ENCODE data around the gene AVL9. TPM values are rescaled to one million over a fixed set of nuclear protein-coding genes. Genes with fewer than 3 reads are reported as not detected.

AVL9 gene
- total and polyA plus RNA-seq, 2 of the 13 experiments (the other 11 are each of a cell fraction or from before 2014, with no cell fraction given), result 29.9 to 48.0 TPM

GRCh38 chr7:32587411-32587948 lies 92.2 kb downstream of the AVL9 start (continued):
- TF ChIP-seq ARID5B (CRISPR knock-in tag; IDR thresholded peaks at IDR 0.05) (peak; percentile 84), HOMEZ (CRISPR knock-in tag; IDR thresholded peaks at IDR 0.05; ENCODE audit: low read depth) (peak; percentile 69; the same call in 1 of the 2 replicates), ZBTB43 (CRISPR knock-in tag; conservative IDR thresholded peaks at IDR 0.05) (no peak), ZNF570 (CRISPR knock-in tag; IDR thresholded peaks at IDR 0.05; ENCODE audit: borderline replicate concordance) (no peak), SAP130 (CRISPR knock-in tag; IDR thresholded peaks at IDR 0.05; ENCODE audit: low read depth) (0 out of 2 replicates have a peak, but pooled peaks have one; percentile 17), FOXO1 (CRISPR knock-in tag; IDR thresholded peaks at IDR 0.05) (peak; percentile 19; the same call in 1 of the 2 replicates), ZBTB25 (CRISPR knock-in tag; IDR thresholded peaks at IDR 0.05) (0 out of 2 replicates have a peak, but pooled peaks have one; percentile 16), ZNF646 (CRISPR knock-in tag; IDR thresholded peaks at IDR 0.05) (no peak), PPARG (CRISPR knock-in tag; conservative IDR thresholded peaks at IDR 0.05) (peak; percentile 34; the same call in 1 of the 2 replicates)

All from HepG2 (cell line).